Activated CD4-positive, alpha-beta T cell treated with anti-CD3 and anti-CD28 coated beads for 4 hours (primary cell): ENCODE data around the gene IBA57.
A peak's percentile ranks its signal among the peaks of the same experiment; 100 is the strongest.
"Not testable (repeated sequence)": the region's sequence is repeated elsewhere in the genome, so short reads cannot be mapped to it uniquely, and the experiment has no call there.

Experiments used
- DNase-seq, 2 donors: peaks; one replicate each; pipeline ENCODE4 v3.0.0-alpha.2; 2020

IBA57 gene

GRCh38 chr1:228173528-228174481, 8.2 kb downstream of the IBA57 start:
- DNase-seq = not testable (repeated sequence)

GRCh38 chr1:228174482-228175315, 9.1 kb downstream of the IBA57 start:
- DNase-seq = no peak

GRCh38 chr1:228175316-228176023, 9.9 kb downstream of the IBA57 start:
- no peak for DNase-seq

GRCh38 chr1:228176024-228176395, 10.4 kb downstream of the IBA57 start:
- DNase-seq = no peak

GRCh38 chr1:228176461-228177182, 11.0 kb downstream of the IBA57 start:
- no peak for DNase-seq

GRCh38 chr1:228177183-228177475, 11.5 kb downstream of the IBA57 start:
- DNase-seq = no peak

- no peak for DNase-seq
Observed at GRCh38 chr1:228177721-228178710, 12.4 kb downstream of the IBA57 start.

- DNase-seq = no peak
Observed at GRCh38 chr1:228178737-228179684, 13.4 kb downstream of the IBA57 start.

GRCh38 chr1:228180271-228180958, 14.8 kb downstream of the IBA57 start:
- no peak for DNase-seq

- no peak for DNase-seq
Observed at GRCh38 chr1:228180959-228181644, 15.5 kb downstream of the IBA57 start.

GRCh38 chr1:228181645-228182034, 16.0 kb downstream of the IBA57 start:
- DNase-seq = no peak

GRCh38 chr1:228182296-228183030, 16.9 kb downstream of the IBA57 start:
- no peak for DNase-seq

- no peak for DNase-seq
Observed at GRCh38 chr1:228184152-228184551, 18.5 kb downstream of the IBA57 start.

- DNase-seq = peak; percentile 37 to 41
Observed at GRCh38 chr1:228185641-228185965, 20.0 kb downstream of the IBA57 start.

- not testable (repeated sequence) for DNase-seq
Observed at GRCh38 chr1:228188249-228188648, 22.6 kb downstream of the IBA57 start.

GRCh38 chr1:228190182-228190581, 24.6 kb downstream of the IBA57 start:
- no peak for DNase-seq

- no peak for DNase-seq
Observed at GRCh38 chr1:228190778-228191177, 25.2 kb downstream of the IBA57 start.

GRCh38 chr1:228194436-228194835, 28.8 kb downstream of the IBA57 start:
- no peak for DNase-seq
